Natural killer cell (primary cell): ENCODE results near the gene EXOSC1. TPM values are rescaled to one million over a fixed set of nuclear protein-coding genes. Genes with fewer than 3 reads are reported as not detected.

Experiments used
- ATAC-seq, 3 donors: fragments of 150-1000 bp in 2 of 3; fragments of 200-7000 bp in 1 of 3; cut with Tn5 transposase; 1 replicate in 1 of 3; 2 replicates in 2 of 3; pipeline ENCODE4 v1.10.0; 2021; ENCODE audit warnings: mild to moderate bottlenecking in 2 of 3, moderate library complexity in 2 of 3
- DNase-seq, 2 donors: peaks; one replicate each; pipeline versions ENCODE4 v3.0.0 to v3.0.0-alpha.2; 2013 to 2021; ENCODE audit warnings: mixed read lengths in 1 of 2
- H3K27ac ChIP-seq: one replicate; pipeline ENCODE4 v1.5.1; 2013; ENCODE audit warnings: mild to moderate bottlenecking, low read length
- H3K27me3 ChIP-seq: one replicate; pipeline ENCODE4 v1.6.1; 2013; ENCODE audit warnings: low read length; ENCODE audit not compliant: control insufficient read depth, insufficient read depth
- H3K36me3 ChIP-seq: one replicate; pipeline ENCODE4 v1.6.1; 2013; ENCODE audit warnings: low read length; ENCODE audit not compliant: control insufficient read depth, insufficient read depth
- H3K4me1 ChIP-seq: one replicate; pipeline ENCODE4 v1.6.1; 2013; ENCODE audit warnings: low read length; ENCODE audit not compliant: control insufficient read depth, insufficient read depth
- H3K4me3 ChIP-seq: one replicate; pipeline ENCODE4 v1.5.1; 2013; ENCODE audit warnings: low read length
- H3K9me3 ChIP-seq: one replicate; pipeline ENCODE4 v1.6.1; 2013; ENCODE audit warnings: low read length; ENCODE audit not compliant: control insufficient read depth, insufficient read depth
- H3K27ac Mint-ChIP-seq, 2 donors: one replicate each; pipeline ENCODE4 v1.8.0; 2022; ENCODE audit warnings: mild to moderate bottlenecking in 2 of 2, mixed read lengths in 2 of 2, moderate library complexity in 1 of 2
- H3K27me3 Mint-ChIP-seq, 2 donors: one replicate each; pipeline ENCODE4 v1.8.0; 2022; ENCODE audit warnings: low read depth in 2 of 2, mixed read lengths in 2 of 2
- H3K36me3 Mint-ChIP-seq: one replicate; pipeline ENCODE4 v1.8.0; 2022; ENCODE audit warnings: mixed read lengths
- H3K4me1 Mint-ChIP-seq, 2 donors: one replicate each; pipeline ENCODE4 v1.8.0; 2022; ENCODE audit warnings: mixed read lengths in 2 of 2
- H3K4me3 Mint-ChIP-seq: one replicate; pipeline ENCODE4 v1.8.0; 2022; ENCODE audit warnings: mild to moderate bottlenecking, moderate library complexity, mixed read lengths
- H3K9me3 Mint-ChIP-seq, 2 donors: one replicate each; pipeline ENCODE4 v1.8.0; 2022; ENCODE audit warnings: mixed read lengths in 2 of 2
- CTCF ChIP-seq: fragments of 200-600 bp; IDR thresholded peaks from one replicate; pipeline ENCODE4 v1.8.0; 2022; ENCODE audit warnings: antibody characterized with exemption
- WGBS: methylation state at CpG from one replicate; pipeline ENCODE4 v1.1.7; 2013; ENCODE audit warnings: missing lambda C conversion rate; ENCODE audit not compliant: insufficient coverage; 5-methylcytosine and 5-hydroxymethylcytosine counted together
- intact Hi-C: fragments of 100-400 bp; cut with micrococcal nuclease; formaldehyde crosslinking; loops from one replicate; pipeline ENCODE4 v1.14.2; 2022
- total RNA-seq, 4 donors: library from RNA; stranded (reverse); fragments of 120-200 nt in 1 of 4; gene quantifications; one replicate each; pipeline versions ENCODE4 v1.2.3 to v1.2.4, GENCODE V29; 2013 to 2022

The EXOSC1 gene
- total RNA-seq, 3 donors from 2014 or later (not counting 1 experiment from before 2014, with no cell fraction given): 36.9 to 44.4 (median 37.6) TPM

GRCh38 chr10:97434557-97434956 is 11.2 kb downstream of the EXOSC1 start:
- Mint-ChIP-seq H3K4me3 (no peak overlapping the region), H3K9me3 (no peaks in the 10 kb centered on the region), H3K4me1 (no peaks in the 10 kb centered on the region), H3K36me3 (no peaks in the 10 kb centered on the region), H3K27me3 (no peaks in the 10 kb centered on the region), H3K27ac (peak overlapping the region; percentile 24 to 28)
- WGBS: 100% methylated on average over 1 of the region's 1 CpG
- Histone ChIP-seq H3K9me3 (no peaks in the 10 kb centered on the region), H3K27ac (no peak overlapping the region), H3K4me1 (no peaks in the 10 kb centered on the region), H3K4me3 (no peak overlapping the region), H3K27me3 (no peaks in the 10 kb centered on the region), H3K36me3 (peaks cover 65% of the 10 kb centered on the region)
- intact Hi-C loops: no loop called here
- DNase-seq (no peak), ATAC-seq (no peak)
- TF ChIP-seq CTCF: no peak

GRCh38 chr10:97434055-97434454 is 11.8 kb downstream of the EXOSC1 start:
- no peaks in the 10 kb centered on the region for H3K9me3 Mint-ChIP-seq
- H3K36me3 Mint-ChIP-seq: no peaks in the 10 kb centered on the region
- DNase-seq: no peak
- intact Hi-C loops: no loop called here
- Histone ChIP-seq H3K36me3 (peaks cover 61% of the 10 kb centered on the region), H3K27me3 (no peaks in the 10 kb centered on the region), H3K27ac (no peak overlapping the region), H3K9me3 (no peaks in the 10 kb centered on the region), H3K4me1 (no peaks in the 10 kb centered on the region), H3K4me3 (no peak overlapping the region)
- peaks cover 0 to 4% of the 10 kb centered on the region in 2 donors for H3K4me1 Mint-ChIP-seq
- no peak for TF ChIP-seq CTCF
- no peak for ATAC-seq
- H3K27me3 Mint-ChIP-seq: no peaks in the 10 kb centered on the region
- H3K27ac Mint-ChIP-seq: peak overlapping the region; percentile 24 to 28
- no peak overlapping the region for H3K4me3 Mint-ChIP-seq

GRCh38 chr10:97428572-97428981 is 17.2 kb downstream of the EXOSC1 start:
- ATAC-seq: no peak
- Histone ChIP-seq H3K4me1 (peaks cover 33% of the 10 kb centered on the region), H3K36me3 (peaks cover 26% of the 10 kb centered on the region), H3K9me3 (no peaks in the 10 kb centered on the region), H3K27ac (peak overlapping the region; percentile 37), H3K27me3 (no peaks in the 10 kb centered on the region), H3K4me3 (no peak overlapping the region)
- H3K9me3 Mint-ChIP-seq: no peaks in the 10 kb centered on the region
- no peak for TF ChIP-seq CTCF
- no peaks in the 10 kb centered on the region for H3K27me3 Mint-ChIP-seq
- no peaks in the 10 kb centered on the region for H3K36me3 Mint-ChIP-seq
- WGBS: 66% methylated on average over 2 of the region's 4 CpGs
- peak overlapping the region; percentile 34 to 95 for H3K27ac Mint-ChIP-seq
- intact Hi-C loops: loop anchor here (5.0 kb wide), 1 partner anchor 69 kb away; the partner anchor contains the start of genes MMS19 and UBTD1
- peak overlapping the region; percentile 40 for H3K4me3 Mint-ChIP-seq
- H3K4me1 Mint-ChIP-seq: peaks cover 19 to 32% of the 10 kb centered on the region in 2 donors
- DNase-seq: peak in 1 of 2 donors; percentile 60

GRCh38 chr10:97427571-97428179 is 18.1 kb downstream of the EXOSC1 start:
- H3K27ac Mint-ChIP-seq: peak overlapping the region; percentile 86 to 95
- Histone ChIP-seq H3K9me3 (no peaks in the 10 kb centered on the region), H3K27ac (peak overlapping the region; percentile 9), H3K4me1 (peaks cover 38% of the 10 kb centered on the region), H3K27me3 (no peaks in the 10 kb centered on the region), H3K36me3 (peaks cover 22% of the 10 kb centered on the region), H3K4me3 (no peak overlapping the region)
- peaks cover 19 to 37% of the 10 kb centered on the region in 2 donors for H3K4me1 Mint-ChIP-seq
- no peak for TF ChIP-seq CTCF
- 66% methylated on average over 8 of the region's 9 CpGs for WGBS
- intact Hi-C loops: loop anchor here (5.0 kb wide), 1 partner anchor 70 kb away; the partner anchor contains the start of genes MMS19 and UBTD1
- no peaks in the 10 kb centered on the region for H3K27me3 Mint-ChIP-seq
- DNase-seq (peak in 1 of 2 donors; percentile 54), ATAC-seq (no peak)
- H3K36me3 Mint-ChIP-seq: no peaks in the 10 kb centered on the region
- H3K9me3 Mint-ChIP-seq: no peaks in the 10 kb centered on the region
- peak overlapping the region; percentile 88 for H3K4me3 Mint-ChIP-seq
